Coronary artery (tissue), 2 donors: ENCODE data around the gene ZFC3H1.

Experiments
- DNase-seq: peaks from one replicate; pipeline ENCODE4 v3.0.0-alpha.2; 2017; ENCODE audit warnings: low spot score
- H3K27ac ChIP-seq, 2 donors: fragments of 200-600 bp; sonication (generic); one replicate each; pipeline ENCODE4 v1.5.1; 2016 to 2019
- H3K4me3 ChIP-seq: fragments of 200-600 bp; sonication (generic); 2 replicates; pipeline ENCODE4 v1.5.1; 2016; ENCODE audit warnings: mild to moderate bottlenecking, moderate library complexity
- TF ChIP-seq, protein P1 (sequence below): fragments of 200-600 bp; sonication (generic); IDR thresholded peaks from one replicate; pipeline ENCODE4 v1.5.1; 2019; ENCODE audit warnings: antibody characterized with exemption

ZFC3H1 gene

DNA sequence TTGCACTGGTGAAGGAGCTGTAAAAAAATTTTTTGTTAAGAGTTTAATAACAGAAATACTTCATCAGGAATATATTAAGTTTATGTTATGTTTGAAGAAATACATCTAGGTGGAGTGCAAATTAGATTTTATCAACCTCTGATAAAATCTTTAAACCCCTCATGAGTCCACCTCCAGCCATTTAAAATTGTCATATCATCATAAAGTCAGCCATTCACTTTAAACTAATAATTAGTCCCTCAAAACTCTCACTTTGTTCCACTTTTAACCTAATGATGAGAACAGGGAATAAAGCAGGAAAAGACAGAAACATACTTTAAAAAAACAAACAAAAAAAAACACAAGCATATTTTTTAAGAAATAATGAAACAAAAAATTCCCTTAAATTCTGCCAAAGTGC lies 25.1 kb downstream of the ZFC3H1 start:
- DNase-seq = no peak
- TF ChIP-seq, protein P1, sequence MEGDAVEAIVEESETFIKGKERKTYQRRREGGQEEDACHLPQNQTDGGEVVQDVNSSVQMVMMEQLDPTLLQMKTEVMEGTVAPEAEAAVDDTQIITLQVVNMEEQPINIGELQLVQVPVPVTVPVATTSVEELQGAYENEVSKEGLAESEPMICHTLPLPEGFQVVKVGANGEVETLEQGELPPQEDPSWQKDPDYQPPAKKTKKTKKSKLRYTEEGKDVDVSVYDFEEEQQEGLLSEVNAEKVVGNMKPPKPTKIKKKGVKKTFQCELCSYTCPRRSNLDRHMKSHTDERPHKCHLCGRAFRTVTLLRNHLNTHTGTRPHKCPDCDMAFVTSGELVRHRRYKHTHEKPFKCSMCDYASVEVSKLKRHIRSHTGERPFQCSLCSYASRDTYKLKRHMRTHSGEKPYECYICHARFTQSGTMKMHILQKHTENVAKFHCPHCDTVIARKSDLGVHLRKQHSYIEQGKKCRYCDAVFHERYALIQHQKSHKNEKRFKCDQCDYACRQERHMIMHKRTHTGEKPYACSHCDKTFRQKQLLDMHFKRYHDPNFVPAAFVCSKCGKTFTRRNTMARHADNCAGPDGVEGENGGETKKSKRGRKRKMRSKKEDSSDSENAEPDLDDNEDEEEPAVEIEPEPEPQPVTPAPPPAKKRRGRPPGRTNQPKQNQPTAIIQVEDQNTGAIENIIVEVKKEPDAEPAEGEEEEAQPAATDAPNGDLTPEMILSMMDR = no peak
- Histone ChIP-seq H3K27ac (no peak overlapping the region), H3K4me3 (no peak overlapping the region)

DNA sequence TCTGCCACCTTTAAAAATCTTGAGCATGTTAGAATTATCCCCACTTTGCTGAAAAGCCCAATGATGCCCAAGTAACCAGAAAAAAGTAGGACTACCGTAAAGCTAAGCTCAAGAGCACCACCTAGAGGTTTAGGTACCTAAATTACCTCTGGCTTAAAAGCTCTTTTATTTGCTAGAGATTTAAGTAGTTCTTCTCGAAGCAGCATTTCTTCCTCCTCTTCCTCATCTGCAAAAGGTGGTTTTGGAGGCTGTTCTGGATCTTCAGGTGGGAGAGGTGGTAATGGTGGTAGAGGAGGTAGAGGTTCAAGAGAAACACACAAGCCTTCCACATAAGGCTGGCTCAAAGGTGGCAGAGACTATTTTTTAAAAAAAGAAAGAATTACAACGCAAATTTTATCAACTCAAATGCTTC lies 26.9 kb downstream of the ZFC3H1 start:
- TF ChIP-seq, protein P1 = peak; percentile 63
- H3K4me3 ChIP-seq = no peak overlapping the region
- no peak overlapping the region for H3K27ac ChIP-seq
- no peak for DNase-seq

DNA sequence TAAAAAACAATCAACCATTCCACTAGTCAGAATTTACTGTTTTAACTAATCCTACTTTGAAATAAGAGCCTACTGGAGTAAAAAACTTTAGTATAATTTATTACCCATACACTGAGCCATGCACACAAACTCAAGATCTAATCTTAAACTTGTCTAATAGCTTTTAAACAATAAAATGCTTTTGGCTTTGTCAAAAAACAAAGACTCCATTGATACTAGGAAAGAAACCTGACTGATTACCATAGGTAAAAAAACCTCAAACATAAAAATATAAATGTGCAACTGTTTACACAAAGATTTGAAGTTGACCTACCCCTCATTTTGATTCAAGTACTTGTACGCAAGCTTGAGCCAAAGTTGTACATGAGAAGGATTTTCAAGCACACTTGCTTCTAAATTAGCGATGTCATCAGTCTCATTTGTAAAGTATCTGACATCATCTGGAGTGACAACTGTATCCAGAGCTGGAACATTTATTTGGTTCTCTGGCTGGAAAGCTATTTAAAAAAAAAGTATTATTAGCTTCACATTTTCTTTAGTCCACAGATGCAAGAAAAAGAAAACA lies 36.1 kb downstream of the ZFC3H1 start:
- no peak for DNase-seq
- no peak overlapping the region for H3K4me3 ChIP-seq
- TF ChIP-seq, protein P1 = no peak
- H3K27ac ChIP-seq = no peak overlapping the region

DNA sequence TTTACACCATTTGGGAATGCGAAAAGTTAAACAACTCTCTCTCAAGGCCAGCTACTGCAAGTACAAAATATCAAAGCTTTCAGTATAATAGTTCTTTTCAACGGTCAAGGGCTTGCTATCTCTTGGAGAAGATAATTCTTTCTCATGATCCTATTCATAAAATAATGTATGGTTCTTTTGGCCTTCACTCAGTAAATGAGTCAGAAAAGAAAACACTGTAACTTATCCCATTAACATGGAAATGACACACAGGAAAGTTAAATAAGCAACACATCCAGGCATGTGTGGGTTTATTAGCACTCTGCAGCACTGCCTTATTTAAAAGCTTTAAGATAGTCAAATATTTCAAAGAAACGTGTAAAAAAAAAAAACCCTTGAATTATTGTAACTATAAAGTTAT lies 36.9 kb downstream of the ZFC3H1 start:
- TF ChIP-seq, protein P1 = no peak
- Histone ChIP-seq H3K27ac (no peak overlapping the region), H3K4me3 (no peak overlapping the region)
- DNase-seq = no peak

DNA sequence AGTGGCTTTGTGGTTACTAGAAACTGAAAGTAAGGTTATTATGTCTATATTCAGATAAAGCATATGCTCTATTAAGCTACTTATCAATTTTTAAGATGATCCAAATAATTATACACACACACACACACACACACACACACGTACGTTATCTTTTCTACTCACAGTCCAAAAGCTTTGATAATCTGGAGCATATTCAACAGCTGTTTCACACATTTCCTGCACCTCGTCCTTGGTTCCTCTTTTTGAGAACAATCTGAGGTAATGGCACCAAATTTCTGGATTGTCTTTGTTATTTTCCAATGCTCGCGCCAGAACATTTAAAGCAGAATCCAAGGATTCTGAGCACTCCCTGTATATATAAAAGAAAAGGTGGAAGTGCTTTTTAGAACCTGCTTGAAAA lies 37.5 kb downstream of the ZFC3H1 start:
- Histone ChIP-seq H3K27ac (no peak overlapping the region), H3K4me3 (no peak overlapping the region)
- DNase-seq = no peak
- TF ChIP-seq, protein P1 = no peak

DNA sequence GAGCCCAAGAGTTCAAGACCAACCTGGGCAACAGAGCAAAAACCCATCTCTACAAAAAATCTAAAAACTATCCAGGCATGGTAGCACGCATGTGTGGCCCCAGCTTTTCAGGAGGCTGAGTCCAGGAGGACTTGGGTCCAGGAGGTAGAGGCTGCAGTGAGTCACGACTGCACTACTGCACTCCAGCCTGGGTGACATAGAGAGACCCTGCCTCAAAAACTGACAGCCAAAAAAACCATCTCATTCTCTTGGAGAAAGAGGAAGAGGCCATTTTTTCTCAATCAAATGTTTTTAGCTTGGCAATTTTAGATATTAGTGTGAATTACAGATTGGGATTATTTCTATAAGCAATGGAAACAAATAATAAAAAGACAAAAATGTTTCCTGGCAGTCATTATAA lies 38.2 kb downstream of the ZFC3H1 start:
- TF ChIP-seq, protein P1 = no peak
- H3K27ac ChIP-seq = no peak overlapping the region
- no peak overlapping the region for H3K4me3 ChIP-seq
- DNase-seq = no peak

DNA sequence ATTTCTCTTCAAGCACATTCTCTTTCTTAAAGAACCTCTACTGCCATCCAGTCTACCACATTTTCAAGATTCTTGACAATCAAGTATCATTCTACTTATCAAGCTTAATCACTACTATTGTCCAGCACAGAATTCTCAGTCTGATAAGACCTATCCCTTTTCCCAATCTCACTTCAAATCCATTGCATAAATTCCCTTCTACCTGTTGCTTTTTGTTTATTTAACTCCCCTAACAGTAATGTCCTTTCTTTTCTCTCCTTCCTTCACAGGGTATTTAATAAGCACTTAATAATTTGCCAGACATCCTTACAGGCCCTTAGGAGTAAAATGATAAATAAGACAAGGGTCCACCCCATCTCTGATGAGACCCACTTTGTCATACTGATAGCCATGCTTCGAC lies 41.7 kb downstream of the ZFC3H1 start:
- Histone ChIP-seq H3K4me3 (no peak overlapping the region), H3K27ac (no peak overlapping the region)
- no peak for DNase-seq
- TF ChIP-seq, protein P1 = no peak
